ENCODE data around the gene VPS52. TPM values are rescaled to one million over a fixed set of nuclear protein-coding genes. Genes with fewer than 3 reads are reported as not detected.

The VPS52 gene
- total and polyA plus RNA-seq, 9 of the 15 experiments (the other 6 are each of a cell fraction or from before 2014, with no cell fraction given) = 24.4 to 103 (median 40.2) TPM

GRCh38 chr6:33213989-33214335, 57.7 kb downstream of the VPS52 start:
- in situ Hi-C loops (cut with MboI) (no loop called here), intact Hi-C loops (cut with micrococcal nuclease) (no loop called here)
- ChIA-PET CTCF (ENCODE audit: low intra/inter-chr PET ratio) (no interaction called here), POLR2A (interaction anchor here (1.2 kb wide), 1 partner anchor 34 kb away, joined by 3 read pairs; no protein-coding TSS in a partner anchor)
- peaks cover 3% of the 10 kb centered on the region; the same call in 2 of the 3 replicates for H3K79me2 ChIP-seq (ENCODE audit: control insufficient read depth, insufficient read depth, low read length)
- no peaks in the 10 kb centered on the region for H3K9me3 ChIP-seq (replicated peaks; ENCODE audit: control insufficient read depth, insufficient read depth, low read depth, low read length)
- H3K9ac ChIP-seq (ENCODE audit: insufficient read depth in 1 of 2, low read depth in 2 of 2, low read length in 2 of 2) = peak overlapping the region in 1 of 2 experiments; percentile 69; a peak in 1 of 4 replicates
- no peak for FAIRE-seq
- H3K4me2 ChIP-seq (ENCODE audit: insufficient read depth, low read length) = no peak overlapping the region
- peak; percentile 8 for ATAC-seq
- BruUV-seq (replicated peaks) = no TSS peak
- H3K27me3 ChIP-seq (ENCODE audit: control insufficient read depth in 2 of 2, insufficient read depth in 2 of 2, low read length in 2 of 2) = peaks cover 5 to 11% of the 10 kb centered on the region in 2 experiments; a peak in 3 of 5 replicates
- no peak overlapping the region for H2AFZ ChIP-seq (ENCODE audit: low read depth, low read length)
- TF ChIP-seq HNRNPUL1 (IDR thresholded peaks at IDR 0.05; ENCODE audit: low read length) (no peak), ZNF24 (IDR thresholded peaks at IDR 0.05) (no peak), ETS2 (tag; IDR thresholded peaks at IDR 0.05; ENCODE audit: borderline replicate concordance, poor library complexity, severe bottlenecking) (no peak), NCOR1 (IDR thresholded peaks at IDR 0.05) (no peak), ZBTB34 (CRISPR knock-in tag; IDR thresholded peaks at IDR 0.05) (no peak), ZBTB2 (IDR thresholded peaks at IDR 0.05) (no peak), EZH2 (IDR thresholded peaks at IDR 0.05; ENCODE audit: borderline replicate concordance, low read depth, low read length) (no peak), TCFL5 (CRISPR knock-in tag; conservative IDR thresholded peaks at IDR 0.05) (no peak), SMC3 (conservative IDR thresholded peaks at IDR 0.05; ENCODE audit: insufficient read depth, low read depth, low read length) (no peak), ZBTB7A (IDR thresholded peaks at IDR 0.05; ENCODE audit: borderline replicate concordance, control insufficient read depth, low read depth, low read length) (no peak), ILK (tag; IDR thresholded peaks at IDR 0.05; ENCODE audit: borderline replicate concordance, low read depth) (no peak), ZNF655 (CRISPR knock-in tag; IDR thresholded peaks at IDR 0.05) (no peak), MCM2 (IDR thresholded peaks at IDR 0.05; ENCODE audit: low read depth) (no peak), WHSC1 (IDR thresholded peaks at IDR 0.05; ENCODE audit: low read length) (no peak), SRSF3 (IDR thresholded peaks at IDR 0.05; ENCODE audit: insufficient read depth, low read length) (no peak), SAFB (IDR thresholded peaks at IDR 0.05; ENCODE audit: borderline replicate concordance, low read depth, low read length) (no peak), ZNF253 (CRISPR knock-in tag; conservative IDR thresholded peaks at IDR 0.05) (no peak), TAF15 (IDR thresholded peaks at IDR 0.05; ENCODE audit: low read depth, low read length) (no peak), ZFP1 (CRISPR knock-in tag; IDR thresholded peaks at IDR 0.05) (no peak), DMBX1 (CRISPR knock-in tag; IDR thresholded peaks at IDR 0.05; ENCODE audit: borderline replicate concordance) (no peak)
- DNase-seq (ENCODE audit: extremely low read depth in 1 of 4, low spot score in 3 of 4) = peak in 1 of 4 experiments; percentile 23
- WGBS (ENCODE audit: insufficient coverage, low coverage, missing lambda C conversion rate) = 9% methylated on average over 9 of the region's 9 CpGs
- H3K9me1 ChIP-seq (ENCODE audit: control insufficient read depth, insufficient read depth, low read length) = no peaks in the 10 kb centered on the region
- H3K4me1 ChIP-seq (replicated peaks in 1 of 2; ENCODE audit: control insufficient read depth in 2 of 2, insufficient read depth in 2 of 2, low read length in 2 of 2) = peaks cover 1 to 34% of the 10 kb centered on the region in 2 experiments; a peak in 2 of 5 replicates
- no peak overlapping the region for H3K27ac ChIP-seq (ENCODE audit: extremely low read depth, low read depth, low read length)
- no peak overlapping the region for H3K4me3 ChIP-seq
- H3K36me3 ChIP-seq (ENCODE audit: control insufficient read depth, insufficient read depth, low read length) = peaks cover 28% of the 10 kb centered on the region; the same call in 2 of the 3 replicates
- H4K20me1 ChIP-seq (replicated peaks; ENCODE audit: control insufficient read depth, insufficient read depth, low read length) = no peaks in the 10 kb centered on the region
